K562 (cell line): Measurements from ENCODE around the gene CNFN. TPM values are rescaled to one million over a fixed set of nuclear protein-coding genes. Genes with fewer than 3 reads are reported as not detected.
A peak's percentile ranks its signal among the peaks of the same experiment; 100 is the strongest.

Experiments
- ATAC-seq: fragments of 200-7000 bp; cut with Tn5 transposase; 3 replicates; pipeline ENCODE4 v1.9.1; 2020; ENCODE audit warnings: moderate library complexity
- BruUV-seq: library from RNA; stranded (reverse); fragments of 400-500 nt; replicated peaks from 2 replicates; lab custom pipeline; 2021; lab: Mats Ljungman, UMichigan
- CTCF ChIA-PET: fragments of 300-600 bp; formaldehyde crosslinking; extraction: SDS; loops from one replicate; lab custom pipeline; 2021; ENCODE audit warnings: low intra/inter-chr PET ratio; lab: Yijun Ruan, JAX
- POLR2A ChIA-PET: fragments of 300-600, 350-650 bp; sonication (Branson Sonifier 250); formaldehyde crosslinking; extraction: SDS; loops from one replicate; lab custom pipeline; 2021; ENCODE audit warnings: antibody characterized with exemption, inconsistent platforms; lab: Yijun Ruan, JAX
- DNase-seq, 4 experiments: peaks; one replicate each; pipeline versions ENCODE4 v3.0.0 to v3.0.0-alpha.2; 2011 to 2018; ENCODE audit warnings: low spot score in 3 of 4, mixed read lengths in 3 of 4; ENCODE audit errors: extremely low read depth in 1 of 4
- FAIRE-seq: peaks from 2 replicates; lab custom pipeline; 2011; peaks lifted over from hg19 to GRCh38; lab: Jason Lieb, UNC
- H2AFZ ChIP-seq: 2 replicates; pipeline ENCODE4 v1.6.0; 2011; ENCODE audit warnings: low read depth, low read length, control low read depth, inconsistent platforms
- H3K27ac ChIP-seq: fragments of 200-600 bp; 3 replicates; pipeline ENCODE4 v1.8.0; 2011; ENCODE audit warnings: low read depth, mild to moderate bottlenecking, control low read depth, inconsistent platforms, low read length, moderate library complexity, mixed read lengths; ENCODE audit errors: extremely low read depth
- H3K27me3 ChIP-seq, 2 experiments: fragments of 300-600 bp in 1 of 2; 2 replicates in 1 of 2; 3 replicates in 1 of 2; pipeline versions ENCODE4 v1.6.0 to v1.8.0; 2011; ENCODE audit warnings: inconsistent platforms in 2 of 2, low read length in 2 of 2, mild to moderate bottlenecking in 1 of 2, mixed read lengths in 1 of 2, moderate library complexity in 1 of 2; ENCODE audit not compliant: control insufficient read depth in 2 of 2, insufficient read depth in 2 of 2
- H3K36me3 ChIP-seq: fragments of 300-600 bp; 3 replicates; pipeline ENCODE4 v1.8.0; 2011; ENCODE audit warnings: mild to moderate bottlenecking, low read length, inconsistent platforms; ENCODE audit not compliant: control insufficient read depth, insufficient read depth
- H3K4me1 ChIP-seq, 2 experiments: fragments of 200-600 bp in 1 of 2; replicated peaks in 1 of 2; 2 replicates in 1 of 2; 3 replicates in 1 of 2; pipeline versions ENCODE4 v1.5.1 to v1.8.0; 2011; ENCODE audit warnings: inconsistent platforms in 2 of 2, low read length in 2 of 2, mild to moderate bottlenecking in 1 of 2, mixed read lengths in 1 of 2, moderate library complexity in 1 of 2; ENCODE audit not compliant: control insufficient read depth in 2 of 2, insufficient read depth in 2 of 2
- H3K4me2 ChIP-seq: 2 replicates; pipeline ENCODE4 v1.6.1; 2011; ENCODE audit warnings: low read length, control low read depth, inconsistent platforms, mixed read lengths; ENCODE audit not compliant: insufficient read depth
- H3K4me3 ChIP-seq: fragments of 200-600 bp; sonication (generic), shearing (Covaris generic); 2 replicates; pipeline ENCODE4 v1.5.1; 2016; ENCODE audit warnings: control low read depth, inconsistent platforms
- H3K79me2 ChIP-seq: fragments of 200-600 bp; 3 replicates; pipeline ENCODE4 v1.8.0; 2011; ENCODE audit warnings: low read length, inconsistent platforms; ENCODE audit not compliant: control insufficient read depth, insufficient read depth
- H3K9ac ChIP-seq, 2 experiments: 2 replicates each; pipeline versions ENCODE4 v1.6.0 to v1.6.1; 2011; ENCODE audit warnings: low read depth in 2 of 2, low read length in 2 of 2, control low read depth in 1 of 2, inconsistent platforms in 1 of 2, mild to moderate bottlenecking in 1 of 2, mixed read lengths in 1 of 2; ENCODE audit not compliant: insufficient read depth in 1 of 2
- H3K9me1 ChIP-seq: one replicate; pipeline ENCODE4 v1.6.0; 2011; ENCODE audit warnings: inconsistent platforms, mild to moderate bottlenecking, low read length, moderate library complexity; ENCODE audit not compliant: control insufficient read depth, insufficient read depth
- H3K9me3 ChIP-seq: replicated peaks from 2 replicates; pipeline ENCODE4 v1.5.1; 2011; ENCODE audit warnings: low read depth, low read length, inconsistent platforms; ENCODE audit not compliant: control insufficient read depth, insufficient read depth
- H4K20me1 ChIP-seq: replicated peaks from 2 replicates; pipeline ENCODE4 v1.6.1; 2011; ENCODE audit warnings: low read length, inconsistent platforms, mixed read lengths; ENCODE audit not compliant: control insufficient read depth, insufficient read depth
- PHTF2 ChIP-seq: fragments of 250-450 bp; sonication (Bioruptor Pico); IDR thresholded peaks from 2 replicates; pipeline ENCODE4 v1.5.0; 2021; ENCODE audit warnings: mild to moderate bottlenecking
- POLR2G ChIP-seq: fragments of 200-400 bp; formaldehyde crosslinking; IDR thresholded peaks from 2 replicates; pipeline ENCODE4 v1.6.1; 2017; ENCODE audit warnings: low read depth, mild to moderate bottlenecking, antibody characterized with exemption, low read length, moderate library complexity
- ZNF668 ChIP-seq: fragments of 250-450 bp; sonication (Bioruptor Pico); IDR thresholded peaks from 2 replicates; pipeline ENCODE4 v1.8.0; 2022; ENCODE audit warnings: mild to moderate bottlenecking, inconsistent platforms
- WGBS: fragments of 100-300 bp; shearing (Covaris generic); methylation state at CpG from one replicate; pipeline ENCODE4 v1.1.6; 2016; ENCODE audit warnings: low coverage, mixed read lengths; ENCODE audit not compliant: insufficient coverage; ENCODE audit errors: missing lambda C conversion rate; 5-methylcytosine and 5-hydroxymethylcytosine counted together
- in situ Hi-C: fragments of 300-500 bp; cut with MboI; formaldehyde crosslinking; loops from 4 replicates; pipeline ENCODE4 v1.15.0; 2018; ENCODE audit warnings: inconsistent platforms, mixed read lengths
- intact Hi-C: fragments of 100-400 bp; cut with micrococcal nuclease; formaldehyde crosslinking; loops from 2 replicates; pipeline ENCODE4 v1.14.2; 2022
- polyA plus RNA-seq, 8 experiments: library from polyadenylated mRNA; depleted of rRNA in 4 of 8; stranded (reverse) in 5 of 8; unstranded in 3 of 8; fragments of >200 nt; fragmentation: Nextera tagmentation in 2 of 8; fragmentation: Illumina TruSeq in 1 of 8; extraction: Ambion mirVana in 2 of 8; extraction: Trizol in 1 of 8; gene quantifications; 2 replicates each; pipeline versions ENCODE4 v1.2.1 to v1.2.3, GENCODE V29; 2011 to 2014; ENCODE audit warnings: inconsistent platforms in 1 of 8, missing spikeins in 1 of 8
- total RNA-seq, 7 experiments: library from RNA; depleted of rRNA in 6 of 7; stranded (reverse); fragments of >200 nt in 6 of 7; fragmentation: Illumina TruSeq in 2 of 7; extraction: Trizol in 2 of 7; gene quantifications; 2 replicates each; pipeline versions ENCODE4 v1.2.1 to v1.2.3, GENCODE V29; 2011 to 2021; ENCODE audit warnings: low replicate concordance in 1 of 7

CNFN gene
- total and polyA plus RNA-seq, 9 of the 15 experiments (the other 6 are each of a cell fraction or from before 2014, with no cell fraction given), result 0.18 to 0.52 (median 0.27) TPM; not detected in 5

GRCh38 chr19:42402376-42403116 is 12.4 kb upstream of the CNFN start:
- H2AFZ ChIP-seq, result no peak overlapping the region
- TF ChIP-seq ZNF668 (CRISPR knock-in tag), result no peak
- no peak for TF ChIP-seq PHTF2
- 0 out of 2 replicates have a peak, but pooled peaks have one; percentile 22 for TF ChIP-seq POLR2G
- H3K4me1 ChIP-seq, result peaks cover 2 to 37% of the 10 kb centered on the region in 2 experiments; a peak in 3 of 5 replicates
- H3K4me3 ChIP-seq, result no peak overlapping the region
- FAIRE-seq (no peak), ATAC-seq (no peak), DNase-seq (no peak)
- no peak overlapping the region for H3K4me2 ChIP-seq
- H3K9me1 ChIP-seq, result peaks cover 3% of the 10 kb centered on the region
- peaks cover 2% of the 10 kb centered on the region; the same call in 1 of the 3 replicates for H3K79me2 ChIP-seq
- peak overlapping the region in 1 of 2 experiments; percentile 45; a peak in 1 of 4 replicates for H3K9ac ChIP-seq
- ChIA-PET CTCF (interaction anchor here (0.6 kb wide), 1 partner anchor 226 kb away, joined by 3 read pairs; no protein-coding TSS in a partner anchor), POLR2A (interaction anchor here (0.6 kb wide), 1 partner anchor 163 kb away, joined by 3 read pairs; no protein-coding TSS in a partner anchor)
- in situ Hi-C loops, result no loop called here
- no TSS peak for BruUV-seq
- 45% methylated on average over 27 of the region's 34 CpGs for WGBS
- intact Hi-C loops, result no loop called here
- peaks cover 13% of the 10 kb centered on the region for H4K20me1 ChIP-seq
- no peaks in the 10 kb centered on the region for H3K36me3 ChIP-seq
- H3K9me3 ChIP-seq, result no peaks in the 10 kb centered on the region
- no peak overlapping the region for H3K27ac ChIP-seq
- H3K27me3 ChIP-seq, result peaks cover 0 to 9% of the 10 kb centered on the region in 2 experiments; a peak in 3 of 5 replicates
